Glomerular endothelial cell (primary cell): ENCODE data around the gene NCCRP1. TPM values are rescaled to one million over a fixed set of nuclear protein-coding genes. Genes with fewer than 3 reads are reported as not detected.

Experiments
- DNase-seq: peaks from one replicate; pipeline ENCODE4 v3.0.0-alpha.2; 2011; ENCODE audit warnings: low read depth, low spot score; ENCODE audit errors: extremely low read depth
- total RNA-seq: library from RNA; depleted of rRNA; stranded (reverse); fragments of >200 nt; gene quantifications from 2 replicates; pipeline ENCODE4 v1.2.3, GENCODE V29; 2015

The NCCRP1 gene
- total RNA-seq: not detected in 2 replicates

- DNase-seq: no peak
Observed at GRCh38 chr19:39196860-39197562, at the start of gene NCCRP1. NCCRP1 (plus strand) TSS chr19:39196964; CDS start chr19:39196983, 19 bp downstream.

- DNase-seq: no peak
Observed at GRCh38 chr19:39147480-39147879, 49.3 kb upstream of the NCCRP1 start.

GRCh38 chr19:39148939-39149529 lies 47.7 kb upstream of the NCCRP1 start:
- DNase-seq: no peak

- DNase-seq: no peak
Observed at GRCh38 chr19:39150235-39150634, 46.5 kb upstream of the NCCRP1 start.

GRCh38 chr19:39150807-39151600 lies 45.8 kb upstream of the NCCRP1 start:
- DNase-seq: no peak

GRCh38 chr19:39152066-39152465 lies 44.7 kb upstream of the NCCRP1 start:
- DNase-seq: no peak

GRCh38 chr19:39154100-39154628 lies 42.6 kb upstream of the NCCRP1 start:
- no peak for DNase-seq

- no peak for DNase-seq
Observed at GRCh38 chr19:39154629-39155100, 42.1 kb upstream of the NCCRP1 start.

GRCh38 chr19:39155114-39155700 lies 41.6 kb upstream of the NCCRP1 start:
- no peak for DNase-seq

- DNase-seq: no peak
Observed at GRCh38 chr19:39155741-39156140, 41.0 kb upstream of the NCCRP1 start.

GRCh38 chr19:39156326-39157230 lies 40.2 kb upstream of the NCCRP1 start:
- DNase-seq: no peak

- no peak for DNase-seq
Observed at GRCh38 chr19:39157275-39157996, 39.3 kb upstream of the NCCRP1 start.

GRCh38 chr19:39157997-39158389 lies 38.8 kb upstream of the NCCRP1 start:
- DNase-seq: no peak

GRCh38 chr19:39158646-39159260 lies 38.0 kb upstream of the NCCRP1 start:
- DNase-seq: no peak

GRCh38 chr19:39160523-39160861 lies 36.3 kb upstream of the NCCRP1 start:
- no peak for DNase-seq

- no peak for DNase-seq
Observed at GRCh38 chr19:39160889-39161672, 35.7 kb upstream of the NCCRP1 start.

- DNase-seq: no peak
Observed at GRCh38 chr19:39162441-39163043, 34.2 kb upstream of the NCCRP1 start.

- DNase-seq: no peak
Observed at GRCh38 chr19:39163621-39164020, 33.1 kb upstream of the NCCRP1 start.
